ENCODE results near the gene CRAMP1. TPM values are rescaled to one million over a fixed set of nuclear protein-coding genes. Genes with fewer than 3 reads are reported as not detected.

CRAMP1 gene
- total and polyA plus RNA-seq, 5 donors = 7.1 to 18.4 (median 13.2) TPM

GRCh38 chr16:1615761-1616160, 3.6 kb downstream of the CRAMP1 start:
- WGBS = 58% methylated on average over 9 of the region's 9 CpGs
- no peak overlapping the region for H3K27ac ChIP-seq (ENCODE audit: low read length)
- no peaks in the 10 kb centered on the region for H3K27me3 ChIP-seq (ENCODE audit: control insufficient read depth, insufficient read depth)
- peak overlapping the region; percentile 82 for H3K4me3 ChIP-seq (ENCODE audit: low read length)
- no peaks in the 10 kb centered on the region for H3K4me1 ChIP-seq (ENCODE audit: control insufficient read depth, insufficient read depth, low read length)
- intact Hi-C loops (cut with DNase I) = loop anchor here in 1 of 4 donors (5.0 kb wide), 1 partner anchor 123 kb away; the partner anchor contains the start of gene TELO2
- no peaks in the 10 kb centered on the region for H3K9me3 ChIP-seq (ENCODE audit: control insufficient read depth, low read length)
- DNase-seq = no peak
- ATAC-seq = no peak

DNA sequence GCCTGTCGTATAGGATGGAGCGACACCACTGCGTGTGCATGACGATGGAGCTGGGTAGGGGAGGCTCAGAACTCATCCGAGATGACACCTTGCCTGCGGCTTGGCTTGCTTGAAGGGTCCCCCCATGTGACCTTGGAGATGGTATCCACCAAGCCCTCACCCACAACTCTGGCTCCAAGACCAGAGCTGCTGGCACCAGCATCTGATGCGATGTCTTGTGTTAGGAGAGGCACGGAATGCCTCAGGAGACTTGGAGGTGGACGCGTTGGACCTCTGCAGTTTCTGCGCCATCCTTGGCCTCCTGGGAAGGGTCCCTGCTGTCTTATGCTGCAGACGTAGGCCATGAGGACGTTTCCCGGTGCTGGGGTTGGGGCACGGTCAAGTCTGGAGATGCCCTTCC, 7.8 kb downstream of the CRAMP1 start:
- WGBS = 91% methylated on average over 15 of the region's 15 CpGs
- Histone ChIP-seq H3K4me3 (ENCODE audit: low read length) (no peak overlapping the region), H3K27me3 (ENCODE audit: control insufficient read depth, insufficient read depth) (no peaks in the 10 kb centered on the region), H3K4me1 (ENCODE audit: control insufficient read depth, insufficient read depth, low read length) (no peaks in the 10 kb centered on the region), H3K9me3 (ENCODE audit: control insufficient read depth, low read length) (no peaks in the 10 kb centered on the region), H3K27ac (ENCODE audit: low read length) (no peak overlapping the region)
- intact Hi-C loops (cut with DNase I) = loop anchor here in 1 of 4 donors (5.0 kb wide), 1 partner anchor 128 kb away; the partner anchor contains the start of gene TELO2
- DNase-seq = no peak
- no peak for ATAC-seq

- Histone ChIP-seq H3K4me3 (ENCODE audit: low read length) (no peak overlapping the region), H3K9me3 (ENCODE audit: control insufficient read depth, low read length) (no peaks in the 10 kb centered on the region), H3K27ac (ENCODE audit: low read length) (no peak overlapping the region), H3K27me3 (ENCODE audit: control insufficient read depth, insufficient read depth) (no peaks in the 10 kb centered on the region), H3K4me1 (ENCODE audit: control insufficient read depth, insufficient read depth, low read length) (no peaks in the 10 kb centered on the region)
- no peak for DNase-seq
- whole genome bisulfite sequencing = 83% methylated on average over 9 of the region's 9 CpGs
- intact Hi-C loops (cut with DNase I) = no loop called here
- no peak for ATAC-seq
These were observed 8.2 kb downstream of the CRAMP1 start for GRCh38 chr16:1620391-1620790.

- intact Hi-C loops (cut with DNase I) = no loop called here
- DNase-seq (no peak), ATAC-seq (no peak)
- peaks cover 3% of the 10 kb centered on the region for H3K4me1 ChIP-seq (ENCODE audit: control insufficient read depth, insufficient read depth, low read length)
- WGBS = 90% methylated on average over 7 of the region's 7 CpGs
- no peak overlapping the region for H3K4me3 ChIP-seq (ENCODE audit: low read length)
- H3K9me3 ChIP-seq (ENCODE audit: control insufficient read depth, low read length) = no peaks in the 10 kb centered on the region
- H3K27ac ChIP-seq (ENCODE audit: low read length) = no peak overlapping the region
- no peaks in the 10 kb centered on the region for H3K27me3 ChIP-seq (ENCODE audit: control insufficient read depth, insufficient read depth)
These were observed 9.7 kb downstream of the CRAMP1 start for GRCh38 chr16:1621851-1622250.

GRCh38 chr16:1626327-1626726, 14.2 kb downstream of the CRAMP1 start:
- intact Hi-C loops (cut with DNase I) = no loop called here
- no peak overlapping the region for H3K27ac ChIP-seq (ENCODE audit: low read length)
- no peak overlapping the region for H3K4me3 ChIP-seq (ENCODE audit: low read length)
- H3K4me1 ChIP-seq (ENCODE audit: control insufficient read depth, insufficient read depth, low read length) = peaks cover 3% of the 10 kb centered on the region
- WGBS = 70% methylated on average over 6 of the region's 6 CpGs
- H3K27me3 ChIP-seq (ENCODE audit: control insufficient read depth, insufficient read depth) = no peaks in the 10 kb centered on the region
- ATAC-seq (no peak), DNase-seq (peak in 1 of 3 donors; percentile 5)
- no peaks in the 10 kb centered on the region for H3K9me3 ChIP-seq (ENCODE audit: control insufficient read depth, low read length)

DNA sequence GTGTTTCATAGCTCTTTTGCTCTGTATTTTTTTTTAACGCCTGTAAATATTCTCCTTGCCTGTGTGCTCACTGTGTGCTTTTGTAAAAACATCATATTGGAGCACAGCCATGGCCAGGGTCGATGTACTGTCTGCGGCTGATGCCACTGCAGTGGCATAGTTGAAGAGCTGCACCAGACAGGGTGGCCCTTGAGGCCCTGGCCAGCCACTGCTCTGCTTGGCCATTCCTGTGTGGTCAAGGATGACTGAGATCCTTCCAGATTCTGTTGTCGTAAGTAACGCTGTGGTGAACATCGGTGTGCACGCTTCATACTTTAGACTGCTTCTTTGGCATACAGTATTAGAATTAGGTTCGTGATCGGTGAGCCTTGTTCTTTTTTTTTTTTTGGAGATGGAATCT, 14.6 kb downstream of the CRAMP1 start:
- H3K27ac ChIP-seq (ENCODE audit: low read length) = no peak overlapping the region

GRCh38 chr16:1630450-1631213, 18.5 kb downstream of the CRAMP1 start:
- 85% methylated on average over 20 of the region's 20 CpGs for WGBS
- H3K27ac ChIP-seq (ENCODE audit: low read length) = no peak overlapping the region
- H3K9me3 ChIP-seq (ENCODE audit: control insufficient read depth, low read length) = no peaks in the 10 kb centered on the region
- ATAC-seq (no peak), DNase-seq (no peak)
- no peak overlapping the region for H3K4me3 ChIP-seq (ENCODE audit: low read length)
- H3K27me3 ChIP-seq (ENCODE audit: control insufficient read depth, insufficient read depth) = no peaks in the 10 kb centered on the region
- H3K4me1 ChIP-seq (ENCODE audit: control insufficient read depth, insufficient read depth, low read length) = peaks cover 3% of the 10 kb centered on the region
- intact Hi-C loops (cut with DNase I) = no loop called here

More for the DNA sequence above, 14.6 kb downstream of the CRAMP1 start:
- no peaks in the 10 kb centered on the region for H3K9me3 ChIP-seq (ENCODE audit: control insufficient read depth, low read length)
- no peak for ATAC-seq
- H3K4me1 ChIP-seq (ENCODE audit: control insufficient read depth, insufficient read depth, low read length) = peaks cover 3% of the 10 kb centered on the region
- DNase-seq = peak in 1 of 3 donors; percentile 16
- H3K27me3 ChIP-seq (ENCODE audit: control insufficient read depth, insufficient read depth) = no peaks in the 10 kb centered on the region
- H3K4me3 ChIP-seq (ENCODE audit: low read length) = no peak overlapping the region
- intact Hi-C loops (cut with DNase I) = no loop called here
- 91% methylated on average over 9 of the region's 9 CpGs for WGBS

DNA sequence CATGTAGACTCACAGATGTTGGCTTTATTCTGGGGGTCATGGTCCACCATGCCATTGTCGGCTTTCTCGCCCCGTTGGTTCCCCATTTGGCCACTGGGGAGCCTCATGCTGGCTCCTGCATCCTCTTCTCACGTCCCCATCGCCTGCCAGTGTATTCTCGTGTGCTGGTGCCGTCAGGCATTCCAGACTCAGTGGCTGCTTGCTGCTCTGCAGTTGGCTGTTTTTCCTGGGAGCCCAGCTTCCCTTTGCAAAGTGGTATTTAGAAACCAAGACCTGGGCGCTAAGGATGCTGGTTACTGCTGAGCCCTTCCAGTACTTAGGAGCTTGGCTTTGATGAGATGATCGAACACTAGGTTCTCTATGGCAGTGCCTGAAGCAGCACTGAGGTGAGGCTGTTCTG, 19.1 kb downstream of the CRAMP1 start:
- Histone ChIP-seq H3K4me1 (ENCODE audit: control insufficient read depth, insufficient read depth, low read length) (no peaks in the 10 kb centered on the region), H3K27ac (ENCODE audit: low read length) (no peak overlapping the region), H3K9me3 (ENCODE audit: control insufficient read depth, low read length) (no peaks in the 10 kb centered on the region), H3K27me3 (ENCODE audit: control insufficient read depth, insufficient read depth) (no peaks in the 10 kb centered on the region), H3K4me3 (ENCODE audit: low read length) (no peak overlapping the region)
- DNase-seq = no peak
- ATAC-seq = no peak
- 82% methylated on average over 9 of the region's 9 CpGs for WGBS
- intact Hi-C loops (cut with DNase I) = no loop called here

- Histone ChIP-seq H3K4me3 (ENCODE audit: low read length) (no peak overlapping the region), H3K9me3 (ENCODE audit: control insufficient read depth, low read length) (no peaks in the 10 kb centered on the region), H3K27ac (ENCODE audit: low read length) (no peak overlapping the region), H3K27me3 (ENCODE audit: control insufficient read depth, insufficient read depth) (no peaks in the 10 kb centered on the region), H3K4me1 (ENCODE audit: control insufficient read depth, insufficient read depth, low read length) (no peaks in the 10 kb centered on the region)
- DNase-seq = peak in 1 of 3 donors; percentile 44
- 77% methylated on average over 18 of the region's 18 CpGs for WGBS
- ATAC-seq = peak; percentile 17 to 74
- intact Hi-C loops (cut with DNase I) = no loop called here
These were observed 19.9 kb downstream of the CRAMP1 start for GRCh38 chr16:1631931-1632637.

GRCh38 chr16:1632638-1632970, 20.4 kb downstream of the CRAMP1 start:
- peak; percentile 6 to 24 for ATAC-seq
- 94% methylated on average over 13 of the region's 13 CpGs for WGBS
- intact Hi-C loops (cut with DNase I) = no loop called here
- DNase-seq = peak in 1 of 3 donors; percentile 51
- H3K4me3 ChIP-seq (ENCODE audit: low read length) = no peak overlapping the region
- no peaks in the 10 kb centered on the region for H3K9me3 ChIP-seq (ENCODE audit: control insufficient read depth, low read length)
- no peak overlapping the region for H3K27ac ChIP-seq (ENCODE audit: low read length)
- no peaks in the 10 kb centered on the region for H3K4me1 ChIP-seq (ENCODE audit: control insufficient read depth, insufficient read depth, low read length)
- no peaks in the 10 kb centered on the region for H3K27me3 ChIP-seq (ENCODE audit: control insufficient read depth, insufficient read depth)

DNA sequence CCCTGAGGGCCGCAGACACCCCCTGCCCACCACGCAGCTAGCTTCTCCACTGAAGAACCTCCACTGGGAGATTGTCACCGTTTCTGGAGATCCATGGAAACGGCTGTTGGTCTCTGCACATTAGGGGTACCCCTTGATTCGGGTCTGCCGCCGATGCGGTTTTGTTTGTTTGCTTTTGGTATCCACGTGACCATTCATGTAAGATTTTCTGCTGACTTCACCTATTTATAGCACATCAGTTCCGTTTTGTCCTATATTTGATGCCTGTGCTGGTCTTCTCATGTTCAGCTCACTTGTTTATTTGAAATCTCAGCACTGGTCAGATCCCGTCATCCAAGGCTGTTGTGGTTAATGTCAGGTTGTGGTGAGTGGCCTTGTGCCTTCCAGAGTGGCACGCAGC, 21.1 kb downstream of the CRAMP1 start:
- no peaks in the 10 kb centered on the region for H3K9me3 ChIP-seq (ENCODE audit: control insufficient read depth, low read length)
- no peak overlapping the region for H3K4me3 ChIP-seq (ENCODE audit: low read length)
- no peak overlapping the region for H3K27ac ChIP-seq (ENCODE audit: low read length)
- H3K27me3 ChIP-seq (ENCODE audit: control insufficient read depth, insufficient read depth) = no peaks in the 10 kb centered on the region
- WGBS = 92% methylated on average over 12 of the region's 12 CpGs
- no peak for DNase-seq
- no peaks in the 10 kb centered on the region for H3K4me1 ChIP-seq (ENCODE audit: control insufficient read depth, insufficient read depth, low read length)
- no peak for ATAC-seq
- intact Hi-C loops (cut with DNase I) = no loop called here
